CD4-positive, alpha-beta memory T cell (primary cell): ENCODE data around the gene DNAJB7. TPM values are rescaled to one million over a fixed set of nuclear protein-coding genes. Genes with fewer than 3 reads are reported as not detected.
A peak's percentile ranks its signal among the peaks of the same experiment; 100 is the strongest.

Source experiments
- CTCF ChIA-PET: fragments of 350-600 bp; sonication (Branson Sonifier 250); formaldehyde crosslinking; loops from one replicate; lab custom pipeline; 2021; ENCODE audit warnings: inconsistent platforms; ENCODE audit not compliant: partially characterized antibody; lab: Charles Lee
- POLR2A ChIA-PET: fragments of 350-600 bp; sonication (Branson Sonifier 250); formaldehyde crosslinking; loops from one replicate; lab custom pipeline; 2021; ENCODE audit not compliant: partially characterized antibody; lab: Charles Lee
- DNase-seq, 5 donors: peaks; one replicate each; pipeline versions ENCODE4 v3.0.0 to v3.0.0-alpha.2; 2020 to 2022; ENCODE audit warnings: mixed read lengths in 1 of 5
- H3K27ac ChIP-seq: one replicate; pipeline ENCODE4 v1.7.0; 2013; ENCODE audit warnings: low read depth, low read length
- H3K27me3 ChIP-seq: 2 replicates; pipeline ENCODE4 v1.7.0; 2013; ENCODE audit warnings: mild to moderate bottlenecking, low read length, moderate library complexity; ENCODE audit not compliant: insufficient read depth
- H3K36me3 ChIP-seq: 2 replicates; pipeline ENCODE4 v1.7.0; 2013; ENCODE audit warnings: mild to moderate bottlenecking, low read length, moderate library complexity; ENCODE audit not compliant: insufficient read depth
- H3K4me1 ChIP-seq: 2 replicates; pipeline ENCODE4 v1.7.0; 2013; ENCODE audit warnings: mild to moderate bottlenecking, low read length, moderate library complexity; ENCODE audit not compliant: insufficient read depth
- H3K4me3 ChIP-seq, 2 donors: one replicate each; pipeline ENCODE4 v1.7.0; 2013; ENCODE audit warnings: low read length in 2 of 2, mild to moderate bottlenecking in 1 of 2
- H3K9me3 ChIP-seq, 2 donors: one replicate each; pipeline ENCODE4 v1.7.0; 2013; ENCODE audit warnings: low read length in 2 of 2, control low read depth in 1 of 2; ENCODE audit not compliant: control insufficient read depth in 1 of 2
- H3K27ac Mint-ChIP-seq, 7 donors: one replicate each; pipeline ENCODE4 v1.8.0; 2020 to 2021; ENCODE audit warnings: mixed read lengths in 7 of 7, mild to moderate bottlenecking in 6 of 7, inconsistent platforms in 3 of 7, moderate library complexity in 3 of 7
- H3K27me3 Mint-ChIP-seq, 2 donors: one replicate each; pipeline ENCODE4 v1.8.0; 2020 to 2021; ENCODE audit warnings: mixed read lengths in 2 of 2
- H3K36me3 Mint-ChIP-seq, 2 donors: one replicate each; pipeline ENCODE4 v1.8.0; 2020 to 2021; ENCODE audit warnings: mixed read lengths in 2 of 2, inconsistent platforms in 1 of 2, mild to moderate bottlenecking in 1 of 2
- H3K4me1 Mint-ChIP-seq, 4 donors: one replicate each; pipeline ENCODE4 v1.8.0; 2020 to 2021; ENCODE audit warnings: mixed read lengths in 4 of 4, mild to moderate bottlenecking in 1 of 4
- H3K4me3 Mint-ChIP-seq, 8 donors: one replicate each; pipeline ENCODE4 v1.8.0; 2020 to 2021; ENCODE audit warnings: mixed read lengths in 8 of 8, mild to moderate bottlenecking in 7 of 8, moderate library complexity in 6 of 8, inconsistent platforms in 3 of 8
- H3K9me3 Mint-ChIP-seq, 8 donors: one replicate each; pipeline ENCODE4 v1.8.0; 2020 to 2021; ENCODE audit warnings: mixed read lengths in 8 of 8, mild to moderate bottlenecking in 5 of 8, inconsistent platforms in 3 of 8, moderate library complexity in 1 of 8
- intact Hi-C: fragments of 100-400 bp; cut with micrococcal nuclease; formaldehyde crosslinking; loops from one replicate; pipeline ENCODE4 v1.15.1; 2023
- microRNA-seq: library from miRNA; unstranded; fragments of <30 nt; microRNA quantifications from one replicate; pipeline ENCODE4 v1.2.0, GENCODE V29; 2021; ENCODE audit warnings: borderline replicate concordance, borderline number of aligned reads, borderline microRNAs expressed, mixed read lengths
- polyA plus RNA-seq, 2 donors: library from polyadenylated mRNA; unstranded; fragments of 300-500 nt; fragmentation: Illumina TruSeq; gene quantifications; one replicate each; pipeline ENCODE4 v1.2.3, GENCODE V29; 2021
- total RNA-seq, 2 experiments: library from RNA; stranded (reverse); gene quantifications; one replicate each; pipeline ENCODE4 v1.2.3, GENCODE V29; 2021

The DNAJB7 gene
- total and polyA plus RNA-seq, 4 experiments from 2014 or later, result not detected

- ChIA-PET POLR2A (interaction anchor here (1.1 to 3.0 kb wide), 2 partner anchors 40 to 106 kb away, joined by 3 to 28 read pairs; partner anchors contain the start of genes ST13 and XPNPEP3), CTCF (interaction anchor here (0.9 to 3.8 kb wide), 4 partner anchors 8 to 135 kb away, joined by 3 to 20 read pairs (median 4); partner anchors contain the start of gene XPNPEP3)
- Mint-ChIP-seq H3K27me3 (no peaks in the 10 kb centered on the region), H3K9me3 (no peaks in the 10 kb centered on the region), H3K36me3 (peaks cover 6 to 9% of the 10 kb centered on the region in 2 donors), H3K27ac (peak overlapping the region; percentile 82 to 98 (median 95)), H3K4me3 (peak overlapping the region; percentile 92 to 99 (median 97)), H3K4me1 (peaks cover 33 to 48% (median 38%) of the 10 kb centered on the region in 4 donors)
- Histone ChIP-seq H3K27me3 (no peaks in the 10 kb centered on the region), H3K4me1 (peaks cover 27% of the 10 kb centered on the region), H3K9me3 (no peaks in the 10 kb centered on the region), H3K27ac (no peak overlapping the region), H3K36me3 (no peaks in the 10 kb centered on the region), H3K4me3 (peak overlapping the region in 1 of 2 donors; percentile 92)
- intact Hi-C loops, result loop anchor here (2.0 to 5.0 kb wide), 3 partner anchors 80 to 181 kb away; partner anchors contain the start of genes MRTFA and RBX1
- DNase-seq, result no peak
Measured at GRCh38 chr22:40817737-40818136, 44.2 kb downstream of the DNAJB7 start.

GRCh38 chr22:40813912-40814315 is 48.0 kb downstream of the DNAJB7 start:
- Histone ChIP-seq H3K27ac (no peak overlapping the region), H3K9me3 (no peaks in the 10 kb centered on the region), H3K27me3 (no peaks in the 10 kb centered on the region), H3K4me1 (peaks cover 18% of the 10 kb centered on the region), H3K4me3 (no peak overlapping the region), H3K36me3 (no peaks in the 10 kb centered on the region)
- CTCF ChIA-PET, result no interaction called here
- intact Hi-C loops, result no loop called here
- DNase-seq, result no peak
- H3K4me3 Mint-ChIP-seq, result no peak overlapping the region
- no peaks in the 10 kb centered on the region for H3K9me3 Mint-ChIP-seq
- POLR2A ChIA-PET, result interaction anchor here (0.6 kb wide), 1 partner anchor 1429 kb away, joined by 4 read pairs; no protein-coding TSS in a partner anchor
- no peaks in the 10 kb centered on the region for H3K27me3 Mint-ChIP-seq
- peaks cover 31 to 43% (median 33%) of the 10 kb centered on the region in 4 donors for H3K4me1 Mint-ChIP-seq
- H3K36me3 Mint-ChIP-seq, result peaks cover 6 to 14% of the 10 kb centered on the region in 2 donors
- H3K27ac Mint-ChIP-seq, result peak overlapping the region in 2 of 7 donors; percentile 0 to 7

Small RNA genes lying within 50 kb of the gene (microRNA-seq; reads per million reads assigned to microRNA genes)
- 0.96 reads per million for gene MIR4766

Other genes starting within 250 kb of the DNAJB7 start
- 10 to 100 TPM; 79.1 to 91.6 TPM for gene MRTFA, start 225.4 kb downstream of the DNAJB7 start, total RNA-seq
- gene MRTFA, start 225.4 kb downstream of the DNAJB7 start, polyA plus RNA-seq, result 10 to 100 TPM in 1 of 2 donors, 1 to 10 TPM in 1; 5.3 to 22.7 TPM
- gene MCHR1, start 182.6 kb downstream of the DNAJB7 start, total RNA-seq, result not detected
- gene MCHR1, start 182.6 kb downstream of the DNAJB7 start, polyA plus RNA-seq, result not detected
- 10 to 100 TPM; 15.4 to 15.6 TPM for gene SLC25A17, start 42.8 kb downstream of the DNAJB7 start, total RNA-seq
- 10 to 100 TPM; 17.4 to 19.5 TPM for gene SLC25A17, start 42.8 kb downstream of the DNAJB7 start, polyA plus RNA-seq
- gene ST13, start 5.5 kb downstream of the DNAJB7 start, total RNA-seq, result 100 to 1,000 TPM; 161 to 168 TPM
- gene ST13, start 5.5 kb downstream of the DNAJB7 start, polyA plus RNA-seq, result 100 to 1,000 TPM; 168 to 174 TPM
- gene XPNPEP3, start 5.0 kb downstream of the DNAJB7 start, total RNA-seq, result 10 to 100 TPM; 18.6 to 20.0 TPM
- 1 to 10 TPM; 3.7 to 9.0 TPM for gene XPNPEP3, start 5.0 kb downstream of the DNAJB7 start, polyA plus RNA-seq
- gene RBX1, start 89.3 kb upstream of the DNAJB7 start, total RNA-seq, result 10 to 100 TPM; 39.6 to 46.4 TPM
- 100 to 1,000 TPM; 150 to 163 TPM for gene RBX1, start 89.3 kb upstream of the DNAJB7 start, polyA plus RNA-seq
- 100 to 1,000 TPM; 106 to 125 TPM for gene EP300, start 230.5 kb upstream of the DNAJB7 start, total RNA-seq
- gene EP300, start 230.5 kb upstream of the DNAJB7 start, polyA plus RNA-seq, result 10 to 100 TPM in 1 of 2 donors, 1 to 10 TPM in 1; 3.5 to 27.4 TPM